NT2/D1 (cell line): ENCODE results near the gene EPHB2.

ENCODE experiments used
- SUZ12 ChIP-seq: IDR thresholded peaks from 2 replicates; pipeline ENCODE4 v1.6.1; 2011; ENCODE audit not compliant: insufficient read length, insufficient read depth; ENCODE audit errors: extremely low read depth
- YY1 ChIP-seq: IDR thresholded peaks from 2 replicates; pipeline ENCODE4 v1.6.1; 2011; ENCODE audit not compliant: insufficient read length, insufficient read depth
- ZNF274 ChIP-seq: IDR thresholded peaks from 2 replicates; pipeline ENCODE4 v1.6.1; 2011; ENCODE audit warnings: mild to moderate bottlenecking, low read depth, low read length

GRCh38 chr1:22814176-22815042 is 103.8 kb downstream of the EPHB2 start:
- no peak for TF ChIP-seq SUZ12
- TF ChIP-seq ZNF274, result no peak
- TF ChIP-seq YY1, result no peak
